HG03565 (cell line): Measurements from ENCODE around the gene SEZ6L2.
"Not testable (repeated sequence)": the region's sequence is repeated elsewhere in the genome, so short reads cannot be mapped to it uniquely, and the experiment has no call there.

ENCODE experiments used
- ATAC-seq: cut with Tn5 transposase; IDR thresholded peaks from one replicate; pipeline ENCODE4 v1.9.1; 2021; ENCODE audit warnings: mild to moderate bottlenecking, moderate library complexity; ENCODE audit not compliant: unreplicated experiment

SEZ6L2 gene

GRCh38 chr16:29899516-29900101 is at the start of gene SEZ6L2:
Gene SEZ6L2 (minus strand): TSS chr16:29899550. CDS start chr16:29899019, 531 bp downstream.
- no peak for ATAC-seq

GRCh38 chr16:29947897-29948296 is 48.5 kb upstream of the SEZ6L2 start:
- no peak for ATAC-seq

GRCh38 chr16:29943846-29944799 is 44.8 kb upstream of the SEZ6L2 start:
- no peak for ATAC-seq

- ATAC-seq: no peak
Measured at GRCh38 chr16:29940656-29941055, 41.3 kb upstream of the SEZ6L2 start.

GRCh38 chr16:29931750-29932149 is 32.4 kb upstream of the SEZ6L2 start:
- not testable (repeated sequence) for ATAC-seq

- no peak for ATAC-seq
Measured at GRCh38 chr16:29927070-29927905, 27.9 kb upstream of the SEZ6L2 start.

GRCh38 chr16:29926711-29927052 is 27.3 kb upstream of the SEZ6L2 start:
- ATAC-seq: no peak

GRCh38 chr16:29925781-29926710 is 26.7 kb upstream of the SEZ6L2 start, which contains the start of gene KCTD13:
Gene KCTD13 (minus strand): TSS chr16:29926226. CDS start chr16:29926033, 193 bp downstream.
- peak; percentile 81 for ATAC-seq

GRCh38 chr16:29925105-29925756 is 25.9 kb upstream of the SEZ6L2 start:
- ATAC-seq: no peak

GRCh38 chr16:29922986-29923501 is 23.7 kb upstream of the SEZ6L2 start:
- ATAC-seq: no peak

- ATAC-seq: no peak
Measured at GRCh38 chr16:29922326-29922725, 23.0 kb upstream of the SEZ6L2 start.

- ATAC-seq: no peak
Measured at GRCh38 chr16:29921034-29921385, 21.7 kb upstream of the SEZ6L2 start.

- ATAC-seq: no peak
Measured at GRCh38 chr16:29920288-29921033, 21.1 kb upstream of the SEZ6L2 start.

- no peak for ATAC-seq
Measured at GRCh38 chr16:29916979-29917378, 17.6 kb upstream of the SEZ6L2 start.

- no peak for ATAC-seq
Measured at GRCh38 chr16:29915590-29916247, 16.4 kb upstream of the SEZ6L2 start.

- ATAC-seq: no peak
Measured at GRCh38 chr16:29913514-29913913, 14.2 kb upstream of the SEZ6L2 start.

GRCh38 chr16:29912087-29912486 is 12.7 kb upstream of the SEZ6L2 start:
- ATAC-seq: no peak

- no peak for ATAC-seq
Measured at GRCh38 chr16:29911676-29912010, 12.3 kb upstream of the SEZ6L2 start.
